ENCODE results near the gene IDE.
A peak's percentile ranks its signal among the peaks of the same experiment; 100 is the strongest.

IDE gene

GRCh38 chr10:92434385-92434784 is 139.5 kb downstream of the IDE start:
- no peak for TF ChIP-seq CTCF (IDR thresholded peaks at IDR 0.05; ENCODE audit: control insufficient read depth, insufficient read depth, low read depth, low read length, missing control alignments)
- H3K4me3 ChIP-seq (ENCODE audit: control insufficient read depth, low read depth, low read length), result no peak overlapping the region
- DNase-seq (ENCODE audit: low read depth), result no peak

DNA sequence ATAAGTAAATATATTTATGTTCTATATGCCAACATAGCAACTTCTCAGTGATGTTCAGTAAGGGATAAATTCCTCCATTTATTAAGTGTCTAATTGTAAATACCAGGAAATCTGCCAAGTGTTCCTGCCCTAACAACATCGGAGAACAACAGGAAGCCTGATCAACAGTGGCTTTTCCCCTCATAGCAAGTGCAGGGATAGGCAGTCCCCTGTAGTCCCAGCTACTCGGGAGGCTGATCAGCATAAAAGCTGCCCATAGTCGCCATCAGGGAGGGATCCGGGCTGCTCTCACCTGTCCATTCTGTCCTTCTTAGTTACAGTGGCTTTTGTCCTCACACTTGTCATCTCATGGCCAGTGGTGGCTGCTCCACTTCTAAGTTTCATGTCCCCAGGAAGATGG is 141.3 kb downstream of the IDE start:
- no peak for TF ChIP-seq CTCF (IDR thresholded peaks at IDR 0.05; ENCODE audit: control insufficient read depth, insufficient read depth, low read depth, low read length, missing control alignments)
- no peak overlapping the region for H3K4me3 ChIP-seq (ENCODE audit: control insufficient read depth, low read depth, low read length)
- DNase-seq (ENCODE audit: low read depth), result no peak

DNA sequence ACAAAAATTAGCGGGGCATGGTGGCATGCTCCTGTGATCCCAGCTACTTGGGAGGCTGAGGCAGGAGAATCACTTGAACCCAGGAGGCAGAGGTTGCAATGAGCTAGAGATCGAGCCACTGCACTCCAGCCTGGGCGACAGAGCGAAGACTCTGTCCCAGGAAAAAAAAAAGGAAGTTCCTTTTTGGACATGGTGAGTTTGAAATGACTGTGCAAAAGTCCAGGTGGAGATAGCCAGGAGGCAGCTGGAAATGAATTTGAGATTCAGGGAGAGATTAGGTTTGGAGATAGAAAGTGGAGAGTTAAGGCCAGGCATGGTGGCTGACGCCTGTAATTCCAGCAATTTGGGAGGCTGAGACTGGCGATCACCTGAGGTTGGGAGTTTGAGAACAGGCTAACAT is 143.8 kb downstream of the IDE start:
- no peak for TF ChIP-seq CTCF (IDR thresholded peaks at IDR 0.05; ENCODE audit: control insufficient read depth, insufficient read depth, low read depth, low read length, missing control alignments)
- H3K4me3 ChIP-seq (ENCODE audit: control insufficient read depth, low read depth, low read length), result no peak overlapping the region
- no peak for DNase-seq (ENCODE audit: low read depth)

DNA sequence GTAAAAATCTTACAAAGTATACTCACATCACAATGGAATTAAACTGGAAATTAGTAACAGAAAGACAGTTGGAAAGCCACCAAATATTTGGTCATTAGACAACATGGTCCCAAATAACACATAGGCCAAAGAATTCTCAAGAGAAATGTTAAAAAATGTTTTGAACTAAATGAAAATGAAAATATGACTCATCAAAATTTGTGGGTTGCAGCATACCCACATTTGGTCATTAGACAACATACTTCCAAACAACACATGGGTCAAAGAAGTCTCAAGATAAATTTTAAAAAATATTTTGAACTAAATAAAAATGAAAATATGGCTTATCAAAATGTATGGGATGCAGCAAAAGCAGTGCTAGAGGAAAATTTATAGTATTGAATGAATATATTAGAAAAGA is 152.3 kb downstream of the IDE start:
- no peak for DNase-seq (ENCODE audit: low read depth)
- no peak overlapping the region for H3K4me3 ChIP-seq (ENCODE audit: control insufficient read depth, low read depth, low read length)
- TF ChIP-seq CTCF (IDR thresholded peaks at IDR 0.05; ENCODE audit: control insufficient read depth, insufficient read depth, low read depth, low read length, missing control alignments), result no peak

- no peak for DNase-seq (ENCODE audit: low read depth)
- peak overlapping the region; percentile 5 for H3K4me3 ChIP-seq (ENCODE audit: control insufficient read depth, low read depth, low read length)
- TF ChIP-seq CTCF (IDR thresholded peaks at IDR 0.05; ENCODE audit: control insufficient read depth, insufficient read depth, low read depth, low read length, missing control alignments), result no peak
These were observed 153.2 kb downstream of the IDE start for GRCh38 chr10:92420546-92421275.

GRCh38 chr10:92419740-92420545 is 153.9 kb downstream of the IDE start:
- peak; percentile 65 for TF ChIP-seq CTCF (IDR thresholded peaks at IDR 0.05; ENCODE audit: control insufficient read depth, insufficient read depth, low read depth, low read length, missing control alignments)
- no peak for DNase-seq (ENCODE audit: low read depth)

More at GRCh38 chr10:92419740-92420545, 153.9 kb downstream of the IDE start:
- no peak overlapping the region for H3K4me3 ChIP-seq (ENCODE audit: control insufficient read depth, low read depth, low read length)
